Measurements from ENCODE around the gene ZNF423. TPM values are rescaled to one million over a fixed set of nuclear protein-coding genes. Genes with fewer than 3 reads are reported as not detected.

ZNF423 gene
- total RNA-seq, 1 experiment from 2014 or later, result 43.6 TPM

DNA sequence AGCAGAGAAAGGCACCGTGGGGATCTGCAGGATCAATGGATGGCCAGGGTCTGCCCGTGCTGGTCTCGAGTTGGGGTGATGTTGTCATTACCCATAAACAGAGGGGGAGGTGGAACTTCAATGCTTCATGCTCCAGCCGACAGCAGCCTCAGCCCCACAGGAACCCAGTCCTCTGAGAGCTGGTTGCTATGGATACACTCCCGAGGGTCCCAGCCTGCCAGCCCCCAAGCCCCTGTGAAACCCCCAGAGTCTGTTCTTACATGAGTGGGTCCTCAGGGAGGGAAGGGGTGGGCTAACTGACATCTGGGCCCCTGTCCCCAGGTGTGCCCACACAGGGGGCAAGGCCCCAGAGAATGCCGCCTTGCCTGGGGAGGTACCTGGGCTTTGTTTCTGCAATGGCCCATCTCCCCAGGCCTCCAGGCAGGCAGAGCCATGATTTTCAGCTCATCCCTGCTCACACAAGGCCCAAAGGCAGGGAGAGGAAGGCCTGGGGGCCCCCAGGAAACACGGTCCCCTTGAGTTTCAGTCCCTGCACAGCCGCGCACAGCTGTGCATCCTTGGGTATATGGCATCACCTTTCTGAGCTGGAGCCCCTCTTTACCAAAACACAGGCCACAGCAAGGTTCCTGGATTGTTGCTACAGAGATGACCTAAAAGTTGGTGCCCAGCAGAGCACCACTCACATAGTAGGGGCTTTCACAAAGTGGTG is 223.7 kb downstream of the ZNF423 start:
- no peaks in the 10 kb centered on the region for H3K27me3 ChIP-seq (ENCODE audit: control insufficient read depth, insufficient read depth, low read length)
- H3K4me3 ChIP-seq (ENCODE audit: insufficient read depth, low read depth, low read length), result no peak overlapping the region
- H3K36me3 ChIP-seq (replicated peaks; ENCODE audit: control insufficient read depth, insufficient read depth, low read length), result peaks cover 2% of the 10 kb centered on the region
- DNase-seq, result no peak

DNA sequence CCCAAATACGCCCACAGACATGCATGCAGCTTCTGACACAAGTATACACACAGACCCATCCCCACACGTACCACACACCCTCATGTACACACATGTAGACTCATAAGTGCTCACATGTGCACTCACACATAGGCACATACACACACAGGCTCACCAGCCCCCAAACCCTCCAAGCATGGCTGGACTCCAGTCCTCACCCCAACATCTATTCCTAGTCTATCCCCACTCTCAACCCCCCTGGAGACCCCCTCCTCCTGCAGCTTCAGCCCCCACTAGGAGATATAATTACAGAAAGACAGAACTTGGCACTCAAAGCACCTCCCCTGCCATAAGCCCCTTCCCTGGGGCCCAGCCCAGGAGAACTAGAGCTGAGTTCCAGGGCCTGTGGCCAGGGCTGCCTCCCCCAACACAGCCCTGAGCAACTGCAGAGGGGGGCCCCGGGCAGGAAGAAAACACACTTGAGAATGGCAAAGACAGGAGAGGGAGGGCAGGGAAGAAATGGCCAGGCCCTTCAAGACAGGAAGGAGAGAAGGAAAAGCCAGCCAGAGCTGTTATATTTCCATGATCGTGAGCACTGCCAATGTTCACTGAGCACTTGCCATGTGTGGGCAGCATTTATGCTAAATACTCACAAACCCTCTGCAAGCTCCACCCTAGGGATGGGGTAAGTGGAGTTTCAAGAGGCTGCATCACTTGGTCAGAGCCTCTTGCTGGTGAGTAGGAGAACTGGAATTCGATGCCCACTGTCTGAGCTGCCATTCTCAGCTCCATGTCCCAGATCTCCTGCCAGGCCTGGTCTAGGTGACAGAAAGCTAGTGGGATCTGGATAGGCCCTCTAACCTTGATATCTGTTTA is 224.5 kb downstream of the ZNF423 start:
- no peaks in the 10 kb centered on the region for H3K27me3 ChIP-seq (ENCODE audit: control insufficient read depth, insufficient read depth, low read length)
- no peak for DNase-seq
- H3K4me3 ChIP-seq (ENCODE audit: insufficient read depth, low read depth, low read length), result no peak overlapping the region
- H3K36me3 ChIP-seq (replicated peaks; ENCODE audit: control insufficient read depth, insufficient read depth, low read length), result peaks cover under 1% of the 10 kb centered on the region

DNA sequence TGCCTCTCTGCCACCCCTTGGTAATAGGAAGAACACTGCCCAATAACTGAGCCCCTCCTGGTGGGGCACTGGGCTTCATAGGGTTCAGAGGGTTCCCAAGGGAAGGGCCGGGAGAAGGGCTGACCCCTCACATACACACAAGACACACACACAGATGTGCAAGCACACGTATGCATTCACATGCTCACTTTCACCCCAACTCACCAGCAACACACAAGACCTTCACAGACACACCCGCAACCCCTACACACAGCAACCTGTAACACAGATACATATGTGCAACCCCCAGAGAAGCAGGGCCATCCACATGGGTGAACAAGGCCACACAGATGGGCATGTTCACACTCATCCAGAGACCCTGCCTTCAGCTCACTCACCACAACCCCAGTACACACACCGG is 225.1 kb downstream of the ZNF423 start:
- H3K4me3 ChIP-seq (ENCODE audit: insufficient read depth, low read depth, low read length), result no peak overlapping the region
- H3K27me3 ChIP-seq (ENCODE audit: control insufficient read depth, insufficient read depth, low read length), result no peaks in the 10 kb centered on the region
- DNase-seq, result no peak
- H3K36me3 ChIP-seq (replicated peaks; ENCODE audit: control insufficient read depth, insufficient read depth, low read length), result no peaks in the 10 kb centered on the region; the same call in 1 of the 2 replicates

DNA sequence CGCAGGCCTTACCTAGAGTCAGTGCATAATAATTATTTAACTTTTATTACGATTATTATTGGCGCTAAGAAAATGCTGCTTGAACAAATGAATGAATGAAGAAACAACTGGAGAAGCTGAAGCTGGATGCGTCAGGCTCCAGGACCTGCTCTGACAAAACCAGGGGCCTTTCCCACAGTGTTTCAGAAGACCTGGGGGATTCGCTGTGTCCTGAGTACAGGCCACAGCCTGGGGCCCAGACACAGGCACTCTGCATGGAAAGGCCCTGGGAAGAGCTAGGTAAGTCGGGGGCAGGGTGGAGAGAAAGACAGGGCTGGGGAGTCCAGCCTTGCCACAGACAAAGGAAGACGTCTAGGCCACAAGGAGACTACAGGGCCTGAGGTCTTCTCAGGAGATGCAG is 226.1 kb downstream of the ZNF423 start:
- H3K27me3 ChIP-seq (ENCODE audit: control insufficient read depth, insufficient read depth, low read length), result no peaks in the 10 kb centered on the region
- H3K36me3 ChIP-seq (replicated peaks; ENCODE audit: control insufficient read depth, insufficient read depth, low read length), result no peaks in the 10 kb centered on the region
- H3K4me3 ChIP-seq (ENCODE audit: insufficient read depth, low read depth, low read length), result no peak overlapping the region
- DNase-seq, result no peak

DNA sequence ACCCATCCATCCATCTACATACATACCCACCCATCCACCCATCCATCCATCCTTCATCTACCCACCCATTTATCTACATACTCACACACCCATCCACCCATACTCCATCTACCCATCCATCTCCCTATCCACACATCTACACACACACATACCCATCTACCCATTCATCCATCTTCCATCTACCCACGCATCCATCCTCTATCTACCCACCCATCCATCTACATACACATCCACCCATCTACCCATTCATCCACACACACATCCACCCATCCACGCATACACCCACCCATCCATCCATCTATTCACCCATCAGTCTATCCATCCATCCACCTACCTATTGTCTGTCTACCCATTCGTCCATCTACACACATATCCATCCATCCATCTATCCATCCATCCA is 227.8 kb downstream of the ZNF423 start:
- no peak for DNase-seq
- Histone ChIP-seq H3K36me3 (replicated peaks; ENCODE audit: control insufficient read depth, insufficient read depth, low read length) (no peaks in the 10 kb centered on the region), H3K4me3 (ENCODE audit: insufficient read depth, low read depth, low read length) (no peak overlapping the region), H3K27me3 (ENCODE audit: control insufficient read depth, insufficient read depth, low read length) (no peaks in the 10 kb centered on the region)

DNA sequence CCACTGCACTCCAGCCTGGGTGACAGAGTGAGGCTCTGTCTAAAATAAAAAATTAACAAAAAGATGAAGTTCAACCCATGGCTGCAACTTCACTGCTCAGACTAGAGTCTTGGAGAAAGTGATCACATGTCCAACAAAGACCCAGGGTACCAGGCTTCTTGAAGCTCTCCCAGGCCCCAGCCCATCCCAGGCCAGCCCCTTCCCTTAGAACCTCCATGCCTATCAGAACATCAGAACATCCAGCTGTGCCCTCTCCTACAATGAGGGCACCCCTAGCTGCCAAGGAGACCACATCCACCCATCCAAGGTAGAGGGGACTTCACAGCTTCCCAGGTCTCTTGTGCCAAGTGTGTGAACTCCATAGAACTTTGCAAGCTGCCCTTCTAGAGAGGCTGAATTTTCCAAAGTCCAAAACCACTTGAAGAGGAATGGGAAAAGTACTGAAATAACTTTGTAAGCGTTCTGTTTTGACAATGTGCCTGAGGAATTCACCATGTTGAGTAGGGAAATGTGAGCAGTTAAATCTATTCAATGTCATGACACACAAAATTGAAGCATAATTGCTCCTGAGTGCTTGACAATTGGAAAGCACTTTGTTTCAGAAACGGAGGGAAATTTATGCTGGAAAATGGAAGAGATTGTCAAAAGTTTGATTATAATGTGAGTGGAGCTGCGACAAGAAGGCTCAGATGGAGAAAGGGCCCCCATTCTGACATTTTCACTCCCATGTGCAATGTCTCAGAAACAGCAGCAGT is 230.4 kb downstream of the ZNF423 start:
- no peaks in the 10 kb centered on the region for H3K36me3 ChIP-seq (replicated peaks; ENCODE audit: control insufficient read depth, insufficient read depth, low read length)
- no peaks in the 10 kb centered on the region for H3K27me3 ChIP-seq (ENCODE audit: control insufficient read depth, insufficient read depth, low read length)
- DNase-seq, result no peak
- H3K4me3 ChIP-seq (ENCODE audit: insufficient read depth, low read depth, low read length), result no peak overlapping the region

DNA sequence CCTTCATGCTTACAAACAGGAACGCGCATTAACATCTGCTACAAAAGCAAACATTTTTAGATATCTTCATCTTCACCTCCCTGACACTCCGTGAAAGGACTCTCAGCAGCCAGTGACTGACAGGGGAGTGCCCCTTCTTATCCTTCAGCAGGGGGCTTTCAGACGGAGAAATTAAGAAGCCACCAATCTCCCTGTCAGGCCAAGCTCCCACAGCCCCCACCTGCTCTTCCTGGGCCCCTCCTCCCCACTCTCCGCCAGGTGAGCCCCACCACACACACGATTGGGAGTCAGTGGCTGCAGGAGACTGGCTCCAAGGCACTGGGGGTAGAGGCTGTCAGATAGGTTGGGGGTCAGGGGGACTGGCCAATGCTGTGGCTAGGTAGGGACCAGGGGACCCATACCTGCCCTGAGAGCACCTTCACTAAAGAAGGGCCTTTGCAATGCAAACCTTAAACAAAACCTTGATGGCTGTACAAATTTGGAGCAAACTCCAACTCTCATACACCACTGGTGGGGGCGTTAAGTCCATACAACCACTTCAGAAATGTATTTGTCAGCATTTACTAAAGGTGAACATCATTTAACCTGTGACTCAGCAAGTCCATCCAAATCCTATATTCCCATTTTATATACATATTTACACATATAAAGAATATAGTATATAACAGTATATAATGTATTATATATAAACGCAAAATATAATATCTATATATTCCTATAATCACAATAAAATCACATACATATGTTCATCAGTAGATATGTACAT is 232.2 kb downstream of the ZNF423 start:
- Histone ChIP-seq H3K36me3 (replicated peaks; ENCODE audit: control insufficient read depth, insufficient read depth, low read length) (no peaks in the 10 kb centered on the region), H3K27me3 (ENCODE audit: control insufficient read depth, insufficient read depth, low read length) (no peaks in the 10 kb centered on the region), H3K4me3 (ENCODE audit: insufficient read depth, low read depth, low read length) (no peak overlapping the region)
- DNase-seq, result no peak

DNA sequence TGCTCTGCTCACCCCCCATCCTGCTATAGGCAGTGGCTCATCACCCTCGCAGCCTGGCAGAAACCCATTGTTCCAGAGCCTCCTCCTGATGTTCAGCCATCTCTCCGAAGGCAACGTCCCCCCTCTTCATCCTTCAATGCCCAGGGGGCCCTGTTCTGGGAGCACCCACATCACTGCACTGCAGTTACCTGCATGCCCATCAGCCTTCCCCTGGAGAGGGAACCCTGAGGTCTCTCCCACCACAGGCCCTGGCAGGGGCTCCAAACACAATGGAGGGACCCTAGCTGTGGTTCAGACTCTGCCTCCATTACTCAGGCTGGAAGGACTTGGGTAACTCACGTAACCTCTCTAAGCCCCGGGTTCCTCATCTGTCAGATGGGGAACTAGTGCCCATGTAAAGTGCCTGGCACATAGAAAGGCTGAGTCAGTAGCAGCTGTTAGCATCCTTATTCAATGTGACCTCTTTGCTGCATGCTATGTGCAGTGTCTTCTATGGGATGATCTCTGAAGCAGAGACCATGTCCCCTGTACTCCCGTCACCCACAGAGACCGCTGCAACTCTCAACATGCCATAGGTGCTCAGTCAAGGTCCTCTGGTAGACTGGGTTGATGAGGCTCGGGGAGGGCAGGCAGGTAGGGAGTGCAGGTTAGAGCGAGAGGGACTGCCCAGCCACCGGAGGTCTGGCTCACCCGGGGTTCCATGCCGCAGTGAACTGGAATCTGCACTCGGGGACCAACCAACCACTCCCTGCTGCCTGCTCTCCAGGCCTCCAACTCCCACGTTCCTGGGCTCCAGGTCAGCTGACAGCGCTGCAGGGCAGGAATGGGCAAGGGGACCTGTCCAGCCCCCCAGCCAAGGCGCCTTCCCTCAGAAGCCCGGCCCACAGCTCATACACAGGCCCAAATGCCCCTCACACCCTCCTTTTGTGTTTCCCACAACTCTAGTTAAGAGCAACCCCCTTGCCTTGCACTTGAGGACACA is 233.2 kb downstream of the ZNF423 start:
- Histone ChIP-seq H3K27me3 (ENCODE audit: control insufficient read depth, insufficient read depth, low read length) (no peaks in the 10 kb centered on the region), H3K4me3 (ENCODE audit: insufficient read depth, low read depth, low read length) (no peak overlapping the region), H3K36me3 (replicated peaks; ENCODE audit: control insufficient read depth, insufficient read depth, low read length) (no peaks in the 10 kb centered on the region)
- DNase-seq, result no peak

DNA sequence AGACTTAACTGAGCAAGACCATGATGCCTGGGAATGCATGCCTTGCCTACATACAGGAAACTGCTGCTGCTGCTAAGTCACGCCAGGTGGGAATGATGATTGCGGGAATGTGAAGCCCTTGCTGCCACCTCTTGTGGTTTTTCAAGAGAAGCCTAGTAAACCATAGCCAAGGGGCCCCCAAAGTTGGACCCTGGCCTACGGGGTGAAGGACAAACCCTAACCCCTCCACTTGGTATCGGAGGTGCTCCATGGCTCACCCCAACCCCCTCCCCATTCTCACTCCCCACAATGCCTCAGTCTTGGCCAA is 233.9 kb downstream of the ZNF423 start:
- H3K36me3 ChIP-seq (replicated peaks; ENCODE audit: control insufficient read depth, insufficient read depth, low read length), result no peaks in the 10 kb centered on the region
- DNase-seq, result no peak
- no peak overlapping the region for H3K4me3 ChIP-seq (ENCODE audit: insufficient read depth, low read depth, low read length)
- no peaks in the 10 kb centered on the region for H3K27me3 ChIP-seq (ENCODE audit: control insufficient read depth, insufficient read depth, low read length)

DNA sequence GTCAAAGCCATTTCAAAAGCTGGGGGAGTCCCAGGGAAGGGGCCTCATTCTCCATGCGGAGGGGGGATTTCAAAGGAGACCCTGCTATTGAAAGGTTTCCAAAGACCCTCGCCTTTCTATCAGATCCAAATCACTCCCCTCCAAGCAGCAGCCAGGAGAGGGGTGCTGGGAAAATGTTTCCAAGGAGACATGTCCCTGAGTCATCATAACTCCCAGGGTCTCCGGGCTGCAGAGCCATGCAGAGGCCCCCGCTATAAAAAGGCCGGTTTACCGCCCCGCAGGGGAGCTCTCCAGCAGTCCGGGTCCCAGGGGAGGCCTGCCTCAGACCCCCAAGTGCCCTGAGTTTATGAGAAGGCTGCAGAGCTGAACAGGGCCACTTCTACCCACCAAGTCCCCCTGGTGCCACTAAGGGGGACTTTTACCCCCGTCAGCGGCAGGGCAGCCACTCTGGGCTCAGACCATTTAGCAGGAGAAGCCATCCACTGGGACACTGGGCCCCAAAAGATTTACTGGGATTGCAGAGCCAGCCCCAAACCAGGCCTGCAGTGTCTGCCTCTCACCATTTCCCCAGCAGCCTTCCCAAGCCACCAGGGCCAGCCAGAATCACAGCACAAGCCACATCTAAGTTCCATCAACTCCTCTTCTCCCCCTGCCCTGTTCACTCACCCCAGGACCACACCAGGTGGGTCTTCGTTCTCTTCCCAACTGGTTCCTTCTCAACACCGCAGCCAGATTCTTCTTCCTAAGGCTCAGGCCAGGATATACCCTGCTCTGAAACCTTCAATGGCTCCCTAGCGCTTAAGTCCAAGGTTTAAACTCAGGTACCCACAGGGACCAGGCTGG is 234.4 kb downstream of the ZNF423 start:
- DNase-seq, result no peak
- Histone ChIP-seq H3K4me3 (ENCODE audit: insufficient read depth, low read depth, low read length) (no peak overlapping the region), H3K36me3 (replicated peaks; ENCODE audit: control insufficient read depth, insufficient read depth, low read length) (no peaks in the 10 kb centered on the region), H3K27me3 (ENCODE audit: control insufficient read depth, insufficient read depth, low read length) (no peaks in the 10 kb centered on the region)

DNA sequence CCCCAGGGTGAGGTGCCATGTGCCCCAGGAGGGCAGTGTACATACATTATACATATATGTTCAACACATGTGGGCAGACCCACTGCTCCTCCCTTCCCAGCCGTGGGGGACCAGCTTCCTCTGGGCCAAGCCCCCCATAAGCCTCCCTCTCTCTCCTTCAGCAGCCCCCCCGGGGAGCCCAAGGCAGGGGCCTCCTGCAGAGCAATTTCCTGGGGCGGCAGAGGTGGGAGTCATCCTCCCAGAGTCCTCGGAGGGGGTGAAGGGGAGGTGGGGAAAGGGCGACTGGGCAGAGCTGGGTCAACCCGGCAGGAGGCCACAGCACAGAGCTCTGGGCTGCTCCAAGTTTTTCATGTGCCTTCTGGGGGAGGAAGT is 235.1 kb downstream of the ZNF423 start:
- H3K4me3 ChIP-seq (ENCODE audit: insufficient read depth, low read depth, low read length), result no peak overlapping the region
- peak; percentile 70 for DNase-seq
- no peaks in the 10 kb centered on the region for H3K36me3 ChIP-seq (replicated peaks; ENCODE audit: control insufficient read depth, insufficient read depth, low read length)
- no peaks in the 10 kb centered on the region for H3K27me3 ChIP-seq (ENCODE audit: control insufficient read depth, insufficient read depth, low read length)

DNA sequence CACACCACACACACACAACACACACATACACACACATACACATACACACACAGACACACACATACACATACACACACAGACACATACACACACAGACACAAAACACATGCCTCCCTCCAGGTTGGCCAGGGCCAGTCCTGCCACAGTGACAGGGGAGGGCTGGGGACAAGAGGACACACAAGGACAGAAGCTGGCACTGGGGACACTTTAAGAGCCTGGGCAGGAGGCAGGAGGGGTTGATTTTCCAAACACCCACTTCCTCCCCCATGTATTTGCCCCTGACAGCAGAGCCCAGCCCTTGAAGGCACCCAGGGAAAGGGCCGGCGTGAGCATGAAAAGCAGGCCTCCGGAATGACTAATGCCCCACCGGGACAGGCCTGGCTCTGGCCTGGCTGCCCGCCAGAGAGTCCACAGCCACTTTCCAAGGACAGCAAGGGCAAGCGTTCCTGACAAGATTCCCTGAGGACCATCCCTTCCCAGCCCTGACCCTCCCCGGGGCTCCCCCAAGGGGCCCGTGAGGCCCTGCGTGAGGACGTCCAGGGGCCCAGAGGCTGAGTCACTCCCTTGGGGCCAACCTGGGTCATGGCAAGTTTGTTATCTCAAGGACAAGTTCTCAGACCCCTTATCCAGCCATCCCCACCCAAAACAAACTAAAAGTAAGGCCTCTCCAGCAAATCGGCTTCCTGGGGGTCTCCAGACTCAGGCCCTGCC is 235.6 kb downstream of the ZNF423 start:
- H3K4me3 ChIP-seq (ENCODE audit: insufficient read depth, low read depth, low read length), result no peak overlapping the region
- H3K27me3 ChIP-seq (ENCODE audit: control insufficient read depth, insufficient read depth, low read length), result no peaks in the 10 kb centered on the region
- no peaks in the 10 kb centered on the region for H3K36me3 ChIP-seq (replicated peaks; ENCODE audit: control insufficient read depth, insufficient read depth, low read length)
- peak; percentile 63 for DNase-seq

All from H7 (cell line).